Fibroblast of skin of scalp (primary cell): ENCODE measurements around the gene C10orf67.
"Not testable (repeated sequence)": the region's sequence is repeated elsewhere in the genome, so short reads cannot be mapped to it uniquely, and the experiment has no call there.

Experiments
- DNase-seq: peaks from one replicate; pipeline ENCODE4 v3.0.0-alpha.2; 2013

The C10orf67 gene

DNA sequence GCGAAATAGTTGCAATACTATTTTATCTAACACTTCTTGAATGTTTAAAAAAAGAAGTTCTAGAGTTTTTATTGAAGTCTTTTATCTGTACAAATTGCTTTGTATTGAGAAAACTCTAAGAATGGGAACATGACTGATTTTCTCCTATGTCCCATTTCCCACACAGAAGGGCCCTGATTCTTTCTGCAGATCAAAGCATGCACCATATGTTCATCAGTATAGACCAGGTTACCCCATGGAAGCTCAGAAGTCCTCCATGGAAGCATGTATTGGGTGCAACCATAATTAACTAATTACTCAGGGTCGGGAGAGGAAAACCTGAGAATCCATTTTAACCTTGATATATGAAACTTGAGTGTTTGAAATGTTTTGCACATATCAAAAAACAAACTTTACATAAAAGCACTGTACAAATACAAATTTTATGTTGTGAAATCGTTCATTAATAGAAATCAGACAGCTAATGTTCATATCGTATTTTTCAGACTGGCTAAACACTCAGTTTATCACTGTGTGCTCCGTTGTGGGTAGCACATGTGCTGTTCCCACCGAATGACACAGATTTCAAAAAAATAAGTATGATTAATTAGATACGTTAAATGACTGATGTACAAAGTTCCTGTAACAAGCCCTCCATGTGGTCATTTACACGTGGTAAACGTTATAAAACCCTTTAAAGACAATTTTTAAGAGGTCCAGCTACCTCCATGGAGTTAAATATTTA is 81.0 kb downstream of the C10orf67 start:
- no peak for DNase-seq

DNA sequence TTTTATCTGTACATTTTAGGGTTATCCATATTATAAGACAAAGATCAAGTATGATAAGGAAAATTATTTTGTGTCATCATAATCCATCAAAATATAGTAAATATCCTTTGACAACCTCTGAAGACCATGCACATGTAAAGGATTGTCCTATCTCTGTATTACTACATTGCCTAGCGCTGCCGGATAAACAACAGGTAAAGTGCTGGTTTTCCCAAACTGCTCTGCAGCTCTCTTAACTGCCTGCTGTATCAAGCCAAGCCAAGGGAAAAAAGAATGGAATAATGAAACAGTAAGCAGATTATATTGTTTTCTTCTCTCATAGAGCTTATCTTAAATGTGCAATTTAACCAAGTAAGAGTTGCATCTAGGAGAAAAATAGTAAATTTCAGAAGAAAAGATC is 81.7 kb downstream of the C10orf67 start:
- DNase-seq, result no peak

- no peak for DNase-seq
These were observed 86.1 kb downstream of the C10orf67 start for GRCh38 chr10:23258516-23258915.

DNA sequence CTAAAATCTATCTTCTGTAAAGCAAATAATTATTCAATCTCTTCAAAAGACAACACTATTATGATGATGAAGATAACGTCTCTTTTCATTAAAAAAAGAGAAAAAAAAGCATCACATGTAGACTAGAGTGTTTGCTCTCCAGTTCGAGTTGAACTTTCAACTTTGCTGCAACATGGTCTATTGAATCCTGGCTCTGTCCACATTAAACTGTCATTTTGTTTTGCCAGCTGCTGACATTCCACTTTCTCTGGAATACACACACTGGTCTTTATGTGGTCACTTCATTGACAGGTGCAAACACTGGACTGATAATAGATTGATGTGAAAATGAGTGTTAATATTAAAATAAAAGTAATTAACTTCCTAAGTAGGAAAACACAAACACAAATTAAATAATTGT is 90.8 kb downstream of the C10orf67 start:
- DNase-seq, result no peak

- not testable (repeated sequence) for DNase-seq
These were observed 91.7 kb downstream of the C10orf67 start for GRCh38 chr10:23252859-23253258.

- DNase-seq, result not testable (repeated sequence)
These were observed 102.8 kb downstream of the C10orf67 start for GRCh38 chr10:23241779-23242178.

- no peak for DNase-seq
These were observed 106.6 kb downstream of the C10orf67 start for GRCh38 chr10:23238015-23238414.

- no peak for DNase-seq
These were observed 114.0 kb downstream of the C10orf67 start for GRCh38 chr10:23230582-23230981.

DNA sequence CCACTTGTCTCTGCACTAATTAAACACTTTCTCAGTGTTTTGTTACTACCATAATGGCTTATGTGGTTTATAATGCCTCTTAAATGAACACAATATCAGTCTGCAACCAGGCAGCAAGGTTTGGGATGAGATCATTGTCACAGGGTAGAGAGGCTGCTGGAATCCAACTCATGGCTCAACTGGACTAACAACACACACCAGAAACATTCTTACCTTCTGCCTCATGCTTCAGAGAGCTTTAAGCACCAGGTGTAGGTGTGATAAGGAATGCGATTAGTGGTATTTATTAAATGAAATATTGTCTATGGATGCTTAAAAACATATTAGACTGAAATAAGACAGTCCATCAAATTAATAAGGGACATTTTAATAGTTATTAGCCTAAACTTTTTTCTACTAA is 127.1 kb downstream of the C10orf67 start:
- DNase-seq, result no peak

DNA sequence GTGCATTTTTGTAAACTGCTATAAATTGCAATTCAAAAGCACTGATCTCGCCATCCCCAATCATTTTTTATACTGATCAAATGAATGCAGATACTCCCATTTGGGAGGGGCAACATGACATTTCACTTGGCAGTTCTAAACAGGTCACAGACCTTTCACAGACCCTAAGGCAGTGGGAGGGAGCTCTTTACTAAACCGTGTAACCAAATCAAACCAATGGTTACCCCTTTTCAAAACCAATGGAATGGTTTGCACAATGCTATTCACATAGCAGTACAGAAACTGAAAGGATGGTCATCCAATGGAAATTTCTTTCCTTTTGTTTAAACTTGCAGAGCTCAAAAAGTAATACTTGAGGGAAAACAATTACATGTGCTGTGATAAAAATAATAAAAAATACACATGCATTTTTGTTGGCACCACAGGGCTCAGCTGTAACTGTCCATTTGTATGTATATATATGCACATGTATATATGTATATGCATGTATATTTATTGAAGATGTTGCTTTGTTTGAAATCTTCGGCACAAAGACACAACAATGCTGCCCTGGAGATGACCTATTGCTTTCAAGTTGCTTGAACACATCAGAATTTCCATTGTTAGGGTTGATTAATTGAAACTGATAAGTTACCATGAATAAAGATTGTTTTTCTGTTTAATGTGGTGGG is 138.5 kb downstream of the C10orf67 start:
- no peak for DNase-seq

- DNase-seq, result no peak
These were observed 139.8 kb downstream of the C10orf67 start for GRCh38 chr10:23204773-23205172.

DNA sequence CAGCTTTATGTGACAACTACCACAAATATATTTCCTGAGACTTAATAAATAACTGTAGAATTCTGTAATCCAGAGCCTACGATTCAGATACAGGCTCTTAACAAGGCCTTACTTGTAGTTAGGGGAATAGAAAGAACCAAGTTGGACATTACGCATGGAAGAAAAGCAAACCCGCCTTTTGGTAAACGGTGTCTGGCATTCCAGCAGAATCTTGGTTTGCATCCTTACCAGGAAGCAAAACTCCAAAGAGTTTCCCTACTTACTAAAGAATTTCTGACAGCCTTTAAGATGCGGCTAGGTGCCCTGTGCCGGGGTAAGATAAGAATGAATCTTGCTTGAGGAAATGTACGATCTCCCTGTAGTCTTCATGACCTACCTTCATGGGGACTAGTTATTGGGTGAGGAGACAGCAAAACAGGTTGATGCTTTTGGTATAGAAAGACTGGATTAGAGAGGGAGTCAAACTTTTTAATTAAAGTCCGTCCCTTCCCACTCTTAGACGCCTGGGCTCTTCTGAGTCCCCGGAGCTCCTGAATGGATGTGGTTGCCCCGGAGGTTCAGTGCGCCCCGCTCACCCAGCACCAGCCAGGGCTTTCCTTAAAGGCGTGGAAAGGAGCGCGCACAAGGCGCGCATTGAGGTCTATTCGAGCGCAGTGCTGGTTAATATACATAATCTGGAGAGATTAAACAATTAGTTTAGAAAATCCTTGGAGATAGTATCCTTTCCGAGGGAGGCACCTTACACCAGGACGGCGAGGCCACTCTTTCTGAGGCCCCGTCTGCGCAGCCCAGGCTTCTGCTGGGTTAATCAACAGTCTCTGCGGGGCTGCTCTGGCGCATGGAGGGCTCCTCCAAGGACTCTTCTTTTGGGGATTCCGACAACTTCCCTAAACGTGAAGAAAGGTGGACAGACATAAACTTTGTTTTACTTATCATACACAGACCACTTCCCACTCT is 140.9 kb downstream of the C10orf67 start:
- DNase-seq, result no peak

GRCh38 chr10:23202779-23203178 is 141.8 kb downstream of the C10orf67 start:
- no peak for DNase-seq

DNA sequence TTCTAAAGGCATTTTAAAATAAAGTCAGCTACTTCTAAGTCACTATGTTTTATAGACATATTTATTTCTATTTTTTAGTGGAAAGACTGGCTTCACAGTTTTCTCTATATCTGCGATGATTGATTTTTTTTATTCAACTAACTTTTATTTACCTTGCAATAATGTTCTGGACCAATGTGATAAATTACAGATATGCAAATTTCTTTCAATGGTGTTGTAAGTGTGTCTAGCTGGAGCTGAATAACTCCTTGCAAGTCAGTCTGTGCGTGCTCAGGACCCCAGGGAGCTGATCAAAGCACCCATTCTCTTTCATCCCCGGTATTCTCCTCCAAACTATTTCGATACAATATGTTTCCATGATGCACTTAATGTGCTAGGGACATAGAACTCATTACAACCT is 142.8 kb downstream of the C10orf67 start:
- no peak for DNase-seq

GRCh38 chr10:23200997-23201652 is 143.5 kb downstream of the C10orf67 start:
- no peak for DNase-seq

GRCh38 chr10:23200586-23200985 is 144.0 kb downstream of the C10orf67 start:
- DNase-seq, result no peak

DNA sequence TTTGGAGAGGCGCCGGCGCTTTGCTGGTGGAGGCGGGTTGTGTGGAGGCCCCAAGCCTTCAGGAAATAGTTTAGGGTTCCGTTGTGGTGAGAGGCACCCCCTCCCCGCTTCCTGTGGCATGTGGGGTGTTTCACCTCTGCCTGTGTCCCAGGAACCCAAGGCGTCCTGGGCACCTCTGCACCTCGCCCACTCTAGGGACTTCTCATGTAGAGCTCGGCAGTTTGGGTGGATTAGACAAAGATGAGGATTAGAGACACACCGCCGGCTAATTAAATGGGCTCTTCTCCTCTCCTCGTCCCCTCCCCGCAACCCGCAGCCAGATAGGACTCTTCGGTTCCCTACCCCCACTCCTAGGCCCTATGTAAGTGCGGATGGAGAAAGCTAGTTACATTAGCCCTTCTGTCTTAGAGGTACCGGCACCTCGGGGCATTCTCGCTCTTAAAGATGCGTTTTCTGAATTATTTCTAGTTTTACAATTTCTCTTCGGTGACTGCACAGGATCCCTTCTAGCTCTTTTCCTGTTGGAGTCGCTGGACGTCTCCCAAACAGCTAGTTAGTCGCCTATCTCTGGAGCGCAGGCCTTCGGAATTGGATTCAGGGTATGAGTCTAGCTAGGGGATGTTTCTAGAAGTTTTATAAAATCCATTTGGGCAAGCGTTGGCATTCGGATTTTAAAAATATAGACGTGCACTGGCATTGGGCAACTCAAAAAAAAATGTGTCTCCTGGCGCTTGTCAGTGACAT is 144.7 kb downstream of the C10orf67 start:
- DNase-seq, result no peak

DNA sequence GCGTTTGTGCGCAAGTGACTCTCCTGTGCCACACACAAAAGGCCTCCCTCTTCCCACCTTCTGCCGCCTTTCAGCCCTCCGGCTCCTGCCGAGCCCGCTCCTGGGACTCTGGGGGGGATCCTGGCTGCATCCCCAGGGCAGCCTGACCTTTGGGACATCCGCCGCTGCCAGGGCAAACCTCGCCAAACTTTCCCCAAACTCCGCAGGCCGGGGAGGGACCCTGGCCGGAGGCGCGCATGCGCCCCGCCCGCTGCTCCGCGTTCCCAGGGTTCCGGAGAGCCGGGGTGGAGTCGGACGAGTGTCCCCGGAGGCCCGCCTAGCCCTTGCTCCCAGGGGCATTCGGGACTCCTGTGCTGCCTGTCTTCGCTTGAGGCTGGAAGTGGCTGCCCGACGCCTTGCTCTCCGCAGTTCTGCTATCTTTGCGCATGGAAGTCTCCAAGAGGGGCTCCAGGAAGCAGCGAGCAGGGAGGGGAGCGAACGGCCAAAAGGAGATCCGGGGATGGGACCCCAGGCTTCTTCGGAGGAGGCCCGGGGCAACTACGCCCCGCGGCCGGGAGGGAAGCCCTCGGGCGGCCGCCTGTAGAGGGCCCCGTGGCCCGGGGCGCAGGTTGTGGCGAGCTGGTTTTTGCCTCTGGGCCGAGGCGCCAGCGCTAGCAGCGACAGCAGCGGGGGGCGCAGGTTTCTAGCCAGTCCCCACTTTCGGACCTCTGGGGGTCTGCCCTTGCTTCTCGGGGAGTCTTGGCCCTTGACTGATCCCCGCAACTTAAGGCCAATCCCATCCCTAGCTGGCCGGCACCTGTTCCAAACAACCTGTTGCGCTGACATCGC is 145.4 kb downstream of the C10orf67 start:
- DNase-seq, result no peak

DNA sequence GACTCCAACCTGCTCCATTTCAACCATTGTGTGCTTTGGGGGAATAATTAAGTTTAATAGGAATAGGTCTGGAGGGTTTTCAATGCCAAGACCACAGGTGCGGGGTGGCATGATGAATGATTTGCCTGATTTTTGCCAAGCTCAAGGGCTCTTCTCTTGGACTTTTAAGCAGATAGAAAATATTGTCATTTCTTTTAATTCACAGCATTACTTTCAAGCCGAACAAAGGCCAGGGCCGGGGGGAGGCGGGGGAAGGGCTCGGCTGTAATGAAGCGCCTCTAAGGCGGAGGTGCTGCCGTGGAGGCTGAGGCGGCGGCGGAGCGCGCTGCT is 146.0 kb downstream of the C10orf67 start:
- DNase-seq, result no peak

- DNase-seq, result no peak
These were observed 147.2 kb downstream of the C10orf67 start for GRCh38 chr10:23197416-23197861.

DNA sequence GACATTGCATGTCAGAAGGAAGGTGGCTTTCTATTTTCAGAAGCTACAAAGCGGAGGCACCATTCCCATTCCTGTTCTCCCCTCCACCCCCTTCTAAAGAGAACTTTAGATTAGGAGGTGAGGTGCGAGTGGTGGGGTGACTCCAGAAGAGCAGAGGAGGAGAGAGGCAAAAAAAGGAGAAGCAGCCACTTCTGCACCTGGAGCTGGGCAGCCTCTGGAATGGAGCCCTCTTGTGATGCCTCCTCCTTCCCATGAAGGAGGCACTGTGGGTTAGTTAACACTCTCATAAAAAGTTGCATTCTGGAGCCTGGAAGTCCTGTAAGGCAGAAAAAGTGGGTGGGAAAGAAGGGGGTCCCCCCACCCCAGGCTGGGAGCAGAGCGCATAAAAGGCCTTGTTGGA is 147.7 kb downstream of the C10orf67 start:
- no peak for DNase-seq
